ENCODE results near the gene SCNN1A. TPM values are rescaled to one million over a fixed set of nuclear protein-coding genes. Genes with fewer than 3 reads are reported as not detected.

Gene SCNN1A
- total RNA-seq, 1 donor from 2014 or later: 0.74 TPM

DNA sequence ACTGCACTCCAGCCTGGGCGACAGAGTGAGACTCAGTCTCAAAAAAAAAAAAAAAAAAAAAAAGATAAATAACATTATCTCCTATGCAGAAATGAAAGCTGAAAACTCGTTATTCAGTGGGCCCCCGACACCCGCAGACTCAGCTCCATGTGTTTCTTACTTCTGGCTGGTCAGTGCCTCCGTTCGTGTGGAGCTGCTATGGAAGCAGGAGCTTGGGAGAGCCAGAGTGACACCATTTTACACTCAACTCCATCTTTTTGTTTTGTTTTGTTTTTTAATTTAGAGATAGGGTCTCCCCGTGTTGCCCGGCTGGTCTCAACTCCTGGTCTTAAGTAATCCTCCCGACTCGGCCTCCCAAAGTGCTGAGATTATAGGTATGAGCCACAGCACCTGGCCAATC, 78.2 kb downstream of the SCNN1A start:
- H3K36me3 Mint-ChIP-seq (ENCODE audit: unreplicated experiment): no peaks in the 10 kb centered on the region
- TF ChIP-seq, protein P1, sequence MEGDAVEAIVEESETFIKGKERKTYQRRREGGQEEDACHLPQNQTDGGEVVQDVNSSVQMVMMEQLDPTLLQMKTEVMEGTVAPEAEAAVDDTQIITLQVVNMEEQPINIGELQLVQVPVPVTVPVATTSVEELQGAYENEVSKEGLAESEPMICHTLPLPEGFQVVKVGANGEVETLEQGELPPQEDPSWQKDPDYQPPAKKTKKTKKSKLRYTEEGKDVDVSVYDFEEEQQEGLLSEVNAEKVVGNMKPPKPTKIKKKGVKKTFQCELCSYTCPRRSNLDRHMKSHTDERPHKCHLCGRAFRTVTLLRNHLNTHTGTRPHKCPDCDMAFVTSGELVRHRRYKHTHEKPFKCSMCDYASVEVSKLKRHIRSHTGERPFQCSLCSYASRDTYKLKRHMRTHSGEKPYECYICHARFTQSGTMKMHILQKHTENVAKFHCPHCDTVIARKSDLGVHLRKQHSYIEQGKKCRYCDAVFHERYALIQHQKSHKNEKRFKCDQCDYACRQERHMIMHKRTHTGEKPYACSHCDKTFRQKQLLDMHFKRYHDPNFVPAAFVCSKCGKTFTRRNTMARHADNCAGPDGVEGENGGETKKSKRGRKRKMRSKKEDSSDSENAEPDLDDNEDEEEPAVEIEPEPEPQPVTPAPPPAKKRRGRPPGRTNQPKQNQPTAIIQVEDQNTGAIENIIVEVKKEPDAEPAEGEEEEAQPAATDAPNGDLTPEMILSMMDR (IDR thresholded peaks at IDR 0.05; ENCODE audit: partially characterized antibody, unreplicated experiment): no peak
- no peaks in the 10 kb centered on the region for H3K27me3 Mint-ChIP-seq (ENCODE audit: unreplicated experiment)
- peaks cover 2% of the 10 kb centered on the region for H3K9me3 Mint-ChIP-seq (ENCODE audit: unreplicated experiment)
- H3K4me3 Mint-ChIP-seq (ENCODE audit: unreplicated experiment): no peak overlapping the region
- H3K4me1 Mint-ChIP-seq (ENCODE audit: low read depth, unreplicated experiment): no peaks in the 10 kb centered on the region
- DNase-seq: no peak
- no peak overlapping the region for H3K27ac Mint-ChIP-seq (ENCODE audit: unreplicated experiment)

Other genes starting within 250 kb of the SCNN1A start
- 17.6 TPM for gene CD9, start 175.2 kb downstream of the SCNN1A start, total RNA-seq (ENCODE audit: unreplicated experiment)
- not detected for gene PLEKHG6, start 64.9 kb downstream of the SCNN1A start, total RNA-seq (ENCODE audit: unreplicated experiment)
- 7.4 TPM for gene TNFRSF1A, start 33.5 kb downstream of the SCNN1A start, total RNA-seq (ENCODE audit: unreplicated experiment)
- not detected for gene LTBR, start 8.6 kb upstream of the SCNN1A start, total RNA-seq (ENCODE audit: unreplicated experiment)
- gene CD27, start 69.4 kb upstream of the SCNN1A start, total RNA-seq (ENCODE audit: unreplicated experiment): not detected
- 0.96 TPM for gene TAPBPL, start 76.5 kb upstream of the SCNN1A start, total RNA-seq (ENCODE audit: unreplicated experiment)
- 14.0 TPM for gene VAMP1, start 95.1 kb upstream of the SCNN1A start, total RNA-seq (ENCODE audit: unreplicated experiment)
- gene MRPL51, start 117.7 kb upstream of the SCNN1A start, total RNA-seq (ENCODE audit: unreplicated experiment): 138 TPM
- gene NCAPD2, start 118.5 kb upstream of the SCNN1A start, total RNA-seq (ENCODE audit: unreplicated experiment): 29.3 TPM
- 2,124 TPM for gene GAPDH, start 159.0 kb upstream of the SCNN1A start, total RNA-seq (ENCODE audit: unreplicated experiment)
- gene IFFO1, start 180.5 kb upstream of the SCNN1A start, total RNA-seq (ENCODE audit: unreplicated experiment): 50.3 TPM
- gene NOP2, start 192.7 kb upstream of the SCNN1A start, total RNA-seq (ENCODE audit: unreplicated experiment): 53.5 TPM
- 957 TPM for gene CHD4, start 231.8 kb upstream of the SCNN1A start, total RNA-seq (ENCODE audit: unreplicated experiment)